Kidney (tissue), 14 donors: Measurements from ENCODE around the gene ATF3. TPM values are rescaled to one million over a fixed set of nuclear protein-coding genes. Genes with fewer than 3 reads are reported as not detected.

Experiments
- DNase-seq, 5 donors: peaks; one replicate each; pipeline ENCODE4 v3.0.0-alpha.2; 2013 to 2020
- FAIRE-seq: peaks from 2 replicates; lab custom pipeline; 2012; peaks lifted over from hg19 to GRCh38; lab: Jason Lieb, UNC
- H3K27ac ChIP-seq, 2 donors: one replicate each; pipeline ENCODE4 v1.7.0; 2013; ENCODE audit warnings: low read depth in 2 of 2, low read length in 2 of 2, inconsistent platforms in 1 of 2
- H3K27me3 ChIP-seq: one replicate; pipeline ENCODE4 v1.7.1; 2013; ENCODE audit warnings: low read length, inconsistent platforms; ENCODE audit not compliant: control insufficient read depth, insufficient read depth
- H3K36me3 ChIP-seq, 3 donors: one replicate each; pipeline versions ENCODE4 v1.7.0 to v1.7.1; 2013; ENCODE audit warnings: low read length in 3 of 3, control low read depth in 1 of 3, inconsistent platforms in 1 of 3; ENCODE audit not compliant: insufficient read depth in 3 of 3, control insufficient read depth in 2 of 3
- H3K4me1 ChIP-seq, 3 donors: one replicate each; pipeline versions ENCODE4 v1.7.0 to v1.7.1; 2013; ENCODE audit warnings: low read length in 3 of 3, inconsistent platforms in 1 of 3, low read depth in 1 of 3; ENCODE audit not compliant: control insufficient read depth in 2 of 3, insufficient read depth in 2 of 3
- H3K4me3 ChIP-seq, 3 donors: one replicate each; pipeline versions ENCODE4 v1.7.0 to v1.8.1; 2013; ENCODE audit warnings: low read length in 3 of 3, control low read depth in 1 of 3, inconsistent platforms in 1 of 3
- H3K9ac ChIP-seq, 3 donors: one replicate each; pipeline versions ENCODE4 v1.7.0 to v1.7.1; 2013; ENCODE audit warnings: low read length in 3 of 3, control low read depth in 1 of 3, inconsistent platforms in 1 of 3
- H3K9me3 ChIP-seq, 3 donors: one replicate each; pipeline versions ENCODE4 v1.7.0 to v1.7.1; 2013; ENCODE audit warnings: low read length in 3 of 3, control low read depth in 1 of 3, inconsistent platforms in 1 of 3; ENCODE audit not compliant: control insufficient read depth in 2 of 3, insufficient read depth in 1 of 3
- CTCF ChIP-seq: IDR thresholded peaks from 3 replicates; pipeline ENCODE4 v1.5.1; 2012; ENCODE audit warnings: mild to moderate bottlenecking, moderate library complexity, borderline replicate concordance; ENCODE audit not compliant: insufficient read depth; ENCODE audit errors: extremely low read depth
- intact Hi-C: fragments of 100-400 bp; cut with DNase I; formaldehyde crosslinking; loops from one replicate; pipeline ENCODE4 v1.11.1; 2022
- polyA plus RNA-seq: library from polyadenylated mRNA; stranded (reverse); fragments of 350-450 nt; fragmentation: Illumina TruSeq; extraction: RNeasy Lipid Tissue Mini Kit (QIAGEN cat#74804); gene quantifications from one replicate; pipeline ENCODE4 v1.2.3, GENCODE V29; 2014; ENCODE audit warnings: low read depth, low replicate concordance; ENCODE audit not compliant: insufficient read depth
- total RNA-seq: library from RNA; stranded (reverse); fragmentation: NEBNext Ultra II Directional; extraction: Animal tissue kit (Norgen Biotek cat#: 25700); gene quantifications from one replicate; pipeline ENCODE4 v1.2.1, GENCODE V29; 2021
- donor health status: control.
- donor health status: control.
- donor health status: control.
- donor health status: control.
- donor health status: control.
- donor health status: DM: yes; HTN: yes; CAD: no.
- donor health status: Normal renal cell carcinoma (clear cell type).

The ATF3 gene
- total and polyA plus RNA-seq, 2 donors from 2014 or later = 12.8 to 14.6 TPM

- H3K27me3 ChIP-seq = no peaks in the 10 kb centered on the region
- intact Hi-C loops = no loop called here
- DNase-seq = no peak
- peaks cover 0 to 3% (median 0%) of the 10 kb centered on the region in 3 donors for H3K4me1 ChIP-seq
- H3K4me3 ChIP-seq = no peak overlapping the region
- H3K9ac ChIP-seq = no peak overlapping the region
- TF ChIP-seq CTCF = no peak
- H3K9me3 ChIP-seq = no peaks in the 10 kb centered on the region
- FAIRE-seq = no peak
- no peak overlapping the region for H3K27ac ChIP-seq
- H3K36me3 ChIP-seq = peaks cover 0 to 25% (median 11%) of the 10 kb centered on the region in 3 donors
These were observed 6.1 kb downstream of the ATF3 start for GRCh38 chr1:212614453-212615200.

- no peak for FAIRE-seq
- peaks cover 0 to 2% (median 0%) of the 10 kb centered on the region in 3 donors for H3K4me1 ChIP-seq
- H3K4me3 ChIP-seq = no peak overlapping the region
- no peak for TF ChIP-seq CTCF
- intact Hi-C loops = no loop called here
- H3K27me3 ChIP-seq = no peaks in the 10 kb centered on the region
- H3K27ac ChIP-seq = no peak overlapping the region
- no peak for DNase-seq
- no peaks in the 10 kb centered on the region for H3K9me3 ChIP-seq
- peaks cover 0 to 30% (median 11%) of the 10 kb centered on the region in 3 donors for H3K36me3 ChIP-seq
- H3K9ac ChIP-seq = no peak overlapping the region
These were observed 6.6 kb downstream of the ATF3 start for GRCh38 chr1:212615201-212615470.

GRCh38 chr1:212618466-212619210 is 10.1 kb downstream of the ATF3 start:
- no peak for DNase-seq
- H3K4me1 ChIP-seq = no peaks in the 10 kb centered on the region
- intact Hi-C loops = no loop called here
- H3K4me3 ChIP-seq = no peak overlapping the region
- H3K9me3 ChIP-seq = no peaks in the 10 kb centered on the region
- peaks cover 0 to 32% (median 11%) of the 10 kb centered on the region in 3 donors for H3K36me3 ChIP-seq
- no peaks in the 10 kb centered on the region for H3K27me3 ChIP-seq
- no peak for FAIRE-seq
- no peak overlapping the region for H3K27ac ChIP-seq
- TF ChIP-seq CTCF = no peak
- no peak overlapping the region for H3K9ac ChIP-seq
